ENCODE data around the gene HESX1.

HESX1 gene

GRCh38 chr3:57166660-57167059, 33.1 kb downstream of the HESX1 start:
- DNase-seq (ENCODE audit: low spot score) = no peak

- DNase-seq (ENCODE audit: low spot score) = no peak
Observed at GRCh38 chr3:57165641-57166040, 34.1 kb downstream of the HESX1 start.

- peak; percentile 19 for DNase-seq (ENCODE audit: low spot score)
Observed at GRCh38 chr3:57164657-57165573, 34.9 kb downstream of the HESX1 start, which contains the start of gene IL17RD. Gene IL17RD, minus strand, starts transcription at chr3:57165353. Its CDS starts 67 bp downstream, at chr3:57165286.

GRCh38 chr3:57164217-57164656, 35.5 kb downstream of the HESX1 start:
- no peak for DNase-seq (ENCODE audit: low spot score)

GRCh38 chr3:57163751-57164150, 36.0 kb downstream of the HESX1 start:
- DNase-seq (ENCODE audit: low spot score) = no peak

- DNase-seq (ENCODE audit: low spot score) = no peak
Observed at GRCh38 chr3:57161915-57162314, 37.9 kb downstream of the HESX1 start.

GRCh38 chr3:57160765-57161538, 38.8 kb downstream of the HESX1 start:
- DNase-seq (ENCODE audit: low spot score) = no peak

GRCh38 chr3:57160076-57160764, 39.6 kb downstream of the HESX1 start:
- no peak for DNase-seq (ENCODE audit: low spot score)

- peak; percentile 3 for DNase-seq (ENCODE audit: low spot score)
Observed at GRCh38 chr3:57158813-57159738, 40.7 kb downstream of the HESX1 start.

- no peak for DNase-seq (ENCODE audit: low spot score)
Observed at GRCh38 chr3:57158325-57158724, 41.5 kb downstream of the HESX1 start.

- no peak for DNase-seq (ENCODE audit: low spot score)
Observed at GRCh38 chr3:57157545-57157944, 42.2 kb downstream of the HESX1 start.

- no peak for DNase-seq (ENCODE audit: low spot score)
Observed at GRCh38 chr3:57155310-57155643, 44.5 kb downstream of the HESX1 start.

- no peak for DNase-seq (ENCODE audit: low spot score)
Observed at GRCh38 chr3:57154470-57155309, 45.1 kb downstream of the HESX1 start.

GRCh38 chr3:57152151-57153143, 47.3 kb downstream of the HESX1 start:
- no peak for DNase-seq (ENCODE audit: low spot score)

GRCh38 chr3:57151749-57152148, 48.0 kb downstream of the HESX1 start:
- DNase-seq (ENCODE audit: low spot score) = no peak

GRCh38 chr3:57151021-57151449, 48.7 kb downstream of the HESX1 start:
- DNase-seq (ENCODE audit: low spot score) = no peak

GRCh38 chr3:57150113-57150581, 49.6 kb downstream of the HESX1 start:
- DNase-seq (ENCODE audit: low spot score) = no peak

All from CD4-positive, alpha-beta T cell treated with Interleukin-6 at 100 ng/mL for 8 hours (primary cell).